GM19043 (cell line): ENCODE results near the gene EFCAB12.
"Not testable (repeated sequence)": the region's sequence is repeated elsewhere in the genome, so short reads cannot be mapped to it uniquely, and the experiment has no call there.

Source experiments
- ATAC-seq: cut with Tn5 transposase; IDR thresholded peaks from one replicate; pipeline ENCODE4 v1.9.1; 2021; ENCODE audit warnings: low read depth; ENCODE audit not compliant: unreplicated experiment

EFCAB12 gene

DNA sequence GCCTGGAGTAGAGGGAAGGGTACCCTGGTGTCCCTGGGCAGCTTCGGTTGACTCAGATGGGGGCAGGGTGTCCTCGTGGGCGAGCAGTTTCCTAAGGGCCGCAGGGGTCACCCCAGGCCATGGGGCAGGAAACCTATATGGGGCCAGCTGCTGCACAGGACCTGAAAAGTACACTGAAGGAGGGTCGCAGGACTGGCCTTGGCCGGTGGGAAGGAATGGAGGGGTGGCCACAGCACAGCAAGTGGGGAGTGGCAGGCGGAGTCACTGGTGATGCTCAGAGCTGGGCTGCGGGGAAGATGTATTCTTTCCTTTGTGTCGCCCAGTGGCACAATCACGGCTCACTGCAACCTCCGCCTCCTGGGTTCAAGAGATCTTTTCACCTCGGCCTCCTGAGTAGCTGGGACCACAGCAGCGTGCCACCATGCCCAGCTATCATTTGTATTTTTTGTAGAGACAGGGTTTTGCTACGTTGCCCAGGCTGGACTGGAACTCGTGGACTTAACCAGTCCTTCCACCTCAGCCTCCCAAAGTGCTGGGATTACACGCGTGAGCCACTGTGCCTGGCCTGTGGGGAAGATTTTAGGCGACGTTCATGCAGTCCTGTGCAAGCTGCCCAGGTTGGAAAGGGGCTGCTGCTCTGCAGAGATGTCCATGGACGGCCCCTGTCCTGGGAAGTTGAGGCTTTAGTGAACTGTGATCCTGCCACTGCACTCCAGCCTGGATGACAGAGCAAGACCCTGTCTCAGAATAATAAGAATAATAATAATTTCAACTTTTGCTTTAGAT is 57.2 kb downstream of the EFCAB12 start:
- ATAC-seq: no peak

- no peak for ATAC-seq
Observed at GRCh38 chr3:129370248-129370964, 58.0 kb downstream of the EFCAB12 start.

DNA sequence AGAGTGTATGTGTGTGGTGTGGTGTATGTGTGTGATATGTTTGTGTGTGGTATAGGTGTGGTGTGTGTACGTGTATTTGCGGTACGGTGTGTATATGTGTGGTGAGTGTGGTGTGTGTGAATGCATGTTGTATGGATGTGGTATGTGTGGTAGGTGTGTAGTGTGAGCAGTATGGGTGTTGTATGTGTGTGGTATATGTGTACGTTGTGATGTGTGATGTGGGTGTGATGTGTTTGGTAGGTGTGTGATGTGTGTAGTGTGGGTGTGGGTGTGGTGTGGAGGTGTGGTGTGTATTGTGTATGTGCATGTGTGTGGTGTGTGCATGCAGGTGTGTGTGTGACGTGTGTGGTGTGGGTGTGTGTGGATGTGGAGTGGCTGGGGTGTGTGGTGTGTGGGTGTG is 58.7 kb downstream of the EFCAB12 start:
- ATAC-seq: no peak

GRCh38 chr3:129367821-129368220 is 60.6 kb downstream of the EFCAB12 start:
- no peak for ATAC-seq

DNA sequence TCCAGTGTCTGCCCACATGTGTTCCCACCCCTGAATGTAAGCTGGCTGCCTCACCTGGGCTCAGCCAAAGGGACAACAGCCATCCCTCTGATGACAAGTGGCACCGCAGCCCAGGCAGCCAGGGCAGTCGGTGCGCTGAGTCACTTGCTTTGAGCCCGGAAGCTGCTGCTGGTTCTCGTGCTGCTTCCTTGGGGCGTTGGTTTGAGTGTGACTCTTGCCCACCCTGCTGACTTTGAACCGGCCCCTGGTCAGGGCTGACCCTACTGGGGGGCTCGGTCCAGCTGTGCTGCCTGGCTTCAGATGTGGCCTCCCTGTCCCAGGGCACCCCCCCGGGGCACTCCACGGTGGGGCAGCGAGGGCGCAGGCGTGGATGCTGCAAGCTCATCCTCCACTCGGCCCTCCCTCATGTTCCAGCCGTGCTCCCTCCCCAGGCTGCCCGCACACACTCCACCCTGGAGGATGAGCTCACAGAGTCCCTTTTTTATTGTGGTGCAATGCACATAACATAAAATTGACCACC is 62.1 kb downstream of the EFCAB12 start:
- no peak for ATAC-seq

- ATAC-seq: no peak
Observed at GRCh38 chr3:129365296-129366136, 62.9 kb downstream of the EFCAB12 start.

DNA sequence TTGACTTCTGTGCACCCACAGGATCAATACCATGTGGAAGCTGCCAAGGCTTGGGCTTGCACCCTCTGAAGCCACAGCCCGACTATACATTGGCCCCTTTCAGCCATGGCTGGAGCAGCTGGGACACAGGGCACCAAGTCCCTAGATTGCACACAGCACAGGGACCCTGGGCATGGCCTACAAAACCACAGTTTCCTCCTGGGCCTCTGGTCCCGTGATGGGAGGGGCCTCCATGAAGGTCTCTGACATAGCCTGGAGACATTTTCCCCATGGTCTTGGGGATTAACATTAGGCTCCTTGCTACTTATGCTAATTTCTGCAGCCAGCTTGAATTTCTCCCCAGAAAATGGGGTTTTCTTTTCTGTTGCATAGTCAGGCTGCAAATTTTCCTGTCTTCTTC is 63.6 kb downstream of the EFCAB12 start:
- not testable (repeated sequence) for ATAC-seq

GRCh38 chr3:129363356-129363755 is 65.1 kb downstream of the EFCAB12 start:
- not testable (repeated sequence) for ATAC-seq

DNA sequence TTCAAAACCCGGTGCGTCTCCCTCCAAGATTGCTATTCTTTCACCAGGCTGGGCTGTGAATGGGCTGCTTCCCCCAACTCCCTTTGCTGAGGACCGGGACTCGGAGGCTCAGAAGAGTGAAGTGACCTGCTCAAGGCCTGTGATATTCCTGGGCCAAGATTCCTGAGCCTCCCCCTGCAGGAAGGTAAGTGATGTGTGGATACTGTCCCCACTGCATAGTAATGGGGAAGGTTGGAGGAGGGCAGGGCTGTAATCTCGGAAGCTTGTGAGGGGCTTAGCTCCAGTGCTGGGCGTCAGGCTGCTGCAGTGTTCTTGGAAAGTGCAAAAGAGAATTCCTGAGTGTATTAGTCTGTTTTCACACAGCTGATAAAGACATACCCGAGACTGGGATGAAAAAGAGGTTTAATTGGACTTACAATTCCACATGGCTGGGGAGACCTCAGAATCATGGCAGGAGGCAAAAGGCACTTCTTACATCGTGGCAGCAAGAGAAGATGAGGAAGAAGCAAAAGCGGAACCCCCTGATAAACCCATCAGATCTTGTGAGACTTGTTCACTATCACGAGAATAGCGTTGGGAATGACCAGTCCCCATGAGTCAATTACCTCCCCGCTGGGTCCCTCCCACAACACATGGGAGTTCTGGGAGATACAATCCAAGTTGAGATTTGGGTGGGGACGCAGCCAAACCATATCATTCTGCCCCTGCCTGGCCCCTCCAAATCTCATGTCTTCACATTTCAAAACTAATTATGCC is 67.6 kb downstream of the EFCAB12 start:
- no peak for ATAC-seq

GRCh38 chr3:129360171-129360611 is 68.2 kb downstream of the EFCAB12 start:
- ATAC-seq: no peak

GRCh38 chr3:129358772-129359371 is 69.6 kb downstream of the EFCAB12 start:
- no peak for ATAC-seq

- ATAC-seq: no peak
Observed at GRCh38 chr3:129358177-129358771, 70.2 kb downstream of the EFCAB12 start.

- ATAC-seq: no peak
Observed at GRCh38 chr3:129357616-129358015, 70.8 kb downstream of the EFCAB12 start.

DNA sequence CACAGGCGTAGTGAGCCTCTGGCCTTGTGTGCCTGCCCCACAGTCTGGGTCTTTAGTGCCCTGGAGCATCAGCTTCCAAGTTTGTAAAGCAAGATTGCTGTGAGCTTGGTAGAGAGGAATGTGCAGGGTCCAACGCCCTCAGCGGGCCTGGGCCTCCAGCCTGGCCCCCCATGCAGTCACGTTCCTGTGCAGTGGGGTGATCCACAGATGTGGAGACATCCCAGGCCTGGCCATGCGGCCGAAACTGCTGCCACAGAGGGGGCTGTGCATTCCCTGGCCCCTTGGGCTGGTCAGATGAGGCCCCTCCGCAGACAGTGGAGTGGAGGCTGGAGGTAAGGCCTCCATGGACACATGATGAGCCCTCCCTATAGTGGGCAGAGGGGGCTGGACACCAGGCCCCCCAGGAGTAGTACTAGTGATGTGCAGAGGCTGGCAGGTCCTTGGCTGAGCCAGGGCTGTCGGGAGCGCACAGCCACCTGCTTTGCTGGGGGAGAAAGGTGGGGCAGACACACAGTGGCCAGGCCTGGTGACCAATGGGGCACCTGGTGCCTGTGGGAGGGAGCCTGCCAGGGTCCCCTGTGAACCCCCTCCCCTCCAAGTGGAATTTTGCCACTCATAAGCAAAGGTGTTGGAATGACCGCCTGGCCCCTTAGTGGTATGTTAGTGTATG is 71.5 kb downstream of the EFCAB12 start:
- no peak for ATAC-seq

GRCh38 chr3:129353589-129353941 is 74.9 kb downstream of the EFCAB12 start:
- no peak for ATAC-seq

DNA sequence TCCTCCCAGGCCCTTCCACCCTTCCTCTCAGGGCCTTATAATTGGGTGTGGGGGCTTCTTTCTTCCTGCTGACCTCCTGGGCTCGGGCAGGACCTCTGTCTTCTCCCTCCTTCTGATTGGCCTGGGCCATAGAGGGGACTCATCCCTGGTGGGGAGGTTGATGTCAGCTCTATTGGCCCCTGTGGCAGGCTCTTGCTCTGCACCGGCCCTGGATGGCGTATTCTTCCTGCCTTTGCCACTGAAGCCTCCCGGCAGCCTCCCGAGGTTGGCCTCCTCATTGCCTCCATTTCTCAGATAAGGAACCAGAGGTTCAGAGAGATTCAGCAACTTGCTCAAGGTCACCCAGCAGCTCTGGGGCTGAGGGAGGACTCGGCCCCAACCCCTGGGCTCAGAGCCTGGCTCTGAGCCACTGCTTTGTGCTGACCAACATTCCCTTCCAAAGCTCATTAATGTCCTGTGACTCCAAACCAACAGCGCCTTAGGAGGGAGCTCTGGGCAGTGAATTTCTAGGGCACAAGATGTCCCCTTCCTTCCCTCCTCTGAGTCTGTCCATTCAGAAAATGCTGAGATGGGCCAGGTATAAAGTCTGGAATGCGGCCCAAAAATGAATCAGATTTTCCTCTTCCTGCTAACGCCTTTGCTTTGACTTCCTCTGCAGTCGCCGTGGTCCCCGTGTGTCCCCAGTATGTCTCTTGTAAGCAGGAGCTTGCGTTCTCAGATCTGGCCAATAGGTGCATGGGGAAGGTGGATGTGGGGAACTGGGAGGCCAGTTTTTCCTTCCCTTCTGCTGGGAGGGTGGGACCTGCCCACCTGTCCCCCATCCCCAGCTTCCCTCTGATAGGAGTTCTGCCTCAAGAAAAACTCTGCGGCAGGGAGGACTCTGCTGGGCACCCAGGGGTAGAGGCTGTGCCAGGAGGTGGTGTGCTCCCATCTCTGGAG is 75.5 kb downstream of the EFCAB12 start:
- no peak for ATAC-seq

DNA sequence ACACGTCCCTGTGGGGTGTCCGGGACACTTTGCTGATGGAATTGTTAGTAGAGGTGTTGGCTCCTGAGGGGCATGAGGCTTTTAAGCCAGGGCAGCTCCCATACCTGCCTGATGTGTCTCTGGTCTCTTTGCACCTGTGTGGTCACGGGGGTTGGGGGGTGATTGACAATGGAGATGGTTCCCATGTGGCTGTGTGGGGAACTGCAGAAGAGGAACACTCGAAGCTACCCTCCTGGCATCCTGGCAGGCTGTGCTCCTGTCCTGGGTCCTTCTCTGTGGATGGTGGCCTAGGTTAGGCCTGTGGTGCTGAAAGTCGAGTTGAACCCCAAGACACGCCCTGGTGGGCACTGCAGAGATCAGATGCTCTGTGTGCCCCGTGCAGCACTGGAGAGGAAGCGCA is 76.4 kb downstream of the EFCAB12 start:
- ATAC-seq: no peak
